Type B pancreatic cell (in vitro differentiated cells): Measurements from ENCODE around the gene GRK3. TPM values are rescaled to one million over a fixed set of nuclear protein-coding genes. Genes with fewer than 3 reads are reported as not detected.

Source experiments
- DNase-seq: peaks from one replicate; pipeline ENCODE4 v3.0.0; 2021; ENCODE audit warnings: mixed read lengths; ENCODE audit not compliant: unreplicated experiment; ENCODE audit errors: extremely low spot score
- H3K27ac Mint-ChIP-seq: 2 replicates; pipeline ENCODE4 v1.8.0; 2021; ENCODE audit warnings: mild to moderate bottlenecking, mixed read lengths
- H3K27me3 Mint-ChIP-seq: 2 replicates; pipeline ENCODE4 v1.8.0; 2021; ENCODE audit warnings: mixed read lengths
- H3K36me3 Mint-ChIP-seq: 2 replicates; pipeline ENCODE4 v1.8.0; 2021; ENCODE audit warnings: mixed read lengths
- H3K4me1 Mint-ChIP-seq: one replicate; pipeline ENCODE4 v1.8.0; 2021; ENCODE audit warnings: mixed read lengths; ENCODE audit not compliant: unreplicated experiment
- H3K4me3 Mint-ChIP-seq: 2 replicates; pipeline ENCODE4 v1.8.0; 2021; ENCODE audit warnings: mild to moderate bottlenecking, mixed read lengths
- H3K9me3 Mint-ChIP-seq: 2 replicates; pipeline ENCODE4 v1.8.0; 2021; ENCODE audit warnings: mixed read lengths
- CTCF ChIP-seq: fragments of 200-600 bp; sonication (generic); conservative IDR thresholded peaks from 2 replicates; pipeline ENCODE4 v1.5.0; 2021; ENCODE audit warnings: antibody characterized with exemption, mild to moderate bottlenecking
- total RNA-seq: library from RNA; stranded (reverse); gene quantifications from 2 replicates; pipeline ENCODE4 v1.2.1, GENCODE V29; 2021; ENCODE audit warnings: low replicate concordance

Gene GRK3
- total RNA-seq, 1 donor from 2014 or later: 14.0 TPM

- Mint-ChIP-seq H3K27ac (no peak overlapping the region), H3K4me3 (no peak overlapping the region), H3K27me3 (no peaks in the 10 kb centered on the region), H3K4me1 (no peaks in the 10 kb centered on the region), H3K9me3 (peaks cover 2% of the 10 kb centered on the region), H3K36me3 (peaks cover 1% of the 10 kb centered on the region)
- DNase-seq: no peak
- TF ChIP-seq CTCF: no peak
Measured at GRCh38 chr22:25534724-25535123, 29.8 kb upstream of the GRK3 start.

- Mint-ChIP-seq H3K27me3 (no peaks in the 10 kb centered on the region), H3K27ac (no peak overlapping the region), H3K9me3 (no peaks in the 10 kb centered on the region), H3K4me1 (no peaks in the 10 kb centered on the region), H3K4me3 (no peak overlapping the region), H3K36me3 (no peaks in the 10 kb centered on the region)
- no peak for DNase-seq
- no peak for TF ChIP-seq CTCF
Measured at GRCh38 chr22:25536589-25536988, 27.9 kb upstream of the GRK3 start.

GRCh38 chr22:25540166-25540907 is 24.1 kb upstream of the GRK3 start:
- Mint-ChIP-seq H3K4me3 (no peak overlapping the region), H3K9me3 (peaks cover 4% of the 10 kb centered on the region), H3K4me1 (peaks cover 16% of the 10 kb centered on the region), H3K27ac (no peak overlapping the region), H3K27me3 (no peaks in the 10 kb centered on the region), H3K36me3 (no peaks in the 10 kb centered on the region)
- TF ChIP-seq CTCF: no peak
- no peak for DNase-seq

GRCh38 chr22:25540908-25541660 is 23.4 kb upstream of the GRK3 start:
- no peak for DNase-seq
- peaks cover 4% of the 10 kb centered on the region for H3K9me3 Mint-ChIP-seq

GRCh38 chr22:25542191-25542590 is 22.3 kb upstream of the GRK3 start:
- Mint-ChIP-seq H3K27ac (no peak overlapping the region), H3K4me1 (peaks cover 32% of the 10 kb centered on the region), H3K36me3 (no peaks in the 10 kb centered on the region), H3K27me3 (no peaks in the 10 kb centered on the region), H3K9me3 (peaks cover 4% of the 10 kb centered on the region), H3K4me3 (no peak overlapping the region)
- DNase-seq: no peak
- no peak for TF ChIP-seq CTCF

More at GRCh38 chr22:25540908-25541660, 23.4 kb upstream of the GRK3 start:
- Mint-ChIP-seq H3K36me3 (no peaks in the 10 kb centered on the region), H3K27me3 (no peaks in the 10 kb centered on the region), H3K27ac (no peak overlapping the region), H3K4me1 (peaks cover 24% of the 10 kb centered on the region), H3K4me3 (no peak overlapping the region)
- TF ChIP-seq CTCF: no peak
